Pancreas (tissue), 10 donors: ENCODE data around the gene POGLUT3. TPM values are rescaled to one million over a fixed set of nuclear protein-coding genes. Genes with fewer than 3 reads are reported as not detected.

ENCODE experiments used
- ATAC-seq, 4 donors: fragments of 200-7000 bp; cut with Tn5 transposase; one replicate each; pipeline versions ENCODE4 v1.8.0 to v1.9.1; 2020; ENCODE audit warnings: mild to moderate bottlenecking in 4 of 4, moderate library complexity in 4 of 4
- DNase-seq, 6 donors: peaks; one replicate each; pipeline ENCODE4 v3.0.0-alpha.2; 2020
- FAIRE-seq: peaks from 2 replicates; lab custom pipeline; 2012; peaks lifted over from hg19 to GRCh38; lab: Jason Lieb, UNC
- H3K27ac ChIP-seq, 4 donors: fragments of 200-600 bp; sonication (generic); 1 replicate in 3 of 4; 2 replicates in 1 of 4; pipeline versions ENCODE4 v1.5.0 to v1.8.0; 2020
- H3K27me3 ChIP-seq, 4 donors: fragments of 200-600 bp; one replicate each; pipeline ENCODE4 v1.8.0; 2021
- H3K36me3 ChIP-seq, 3 donors: fragments of 200-600 bp; sonication (generic) in 1 of 3; one replicate each; pipeline versions ENCODE4 v1.5.0 to v1.8.0; 2020 to 2021
- H3K4me1 ChIP-seq, 3 donors: fragments of 200-600 bp; one replicate each; pipeline ENCODE4 v1.8.0; 2021
- H3K4me3 ChIP-seq, 4 donors: fragments of 200-600 bp; sonication (generic) in 2 of 4; one replicate each; pipeline versions ENCODE4 v1.5.0 to v1.8.0; 2020 to 2021
- H3K9me3 ChIP-seq, 4 donors: fragments of 200-600 bp; one replicate each; pipeline ENCODE4 v1.8.0; 2021
- WGBS, 2 donors: extraction: QIAGEN DNeasy Blood & Tissue Kit; methylation state at CpG; one replicate each; pipeline ENCODE4 v1.1.7; 2013; 5-methylcytosine and 5-hydroxymethylcytosine counted together
- intact Hi-C, 3 donors: fragments of 100-400 bp; cut with DNase I; formaldehyde crosslinking; loops; one replicate each; pipeline versions ENCODE4 v1.11.1 to v1.14.2; 2022
- polyA plus RNA-seq, 2 donors: library from polyadenylated mRNA; stranded (reverse); fragments of 200-250 nt; gene quantifications; one replicate each; pipeline ENCODE4 v1.2.3, GENCODE V29; 2013
- total RNA-seq, 6 donors: library from RNA; stranded (reverse); fragmentation: NEBNext Ultra II Directional in 4 of 6; extraction: Animal tissue kit (Norgen Biotek cat#: 25700) in 4 of 6; gene quantifications; one replicate each; pipeline versions ENCODE4 v1.2.1 to v1.2.4, GENCODE V29; 2021 to 2023
- TF ChIP-seq, protein P1 (sequence below), 4 donors: fragments of 200-600 bp; sonication (generic) in 3 of 4; IDR thresholded peaks; one replicate each; pipeline versions ENCODE4 v1.5.0 to v1.8.0; 2021; ENCODE audit warnings: antibody characterized with exemption in 4 of 4
- donor health status: healthy with polysubstance abuse.
- donor health status: DM: no; HTN: no; CAD: no; lungs with moderate emphysema.
- donor health status: DM: no; HTN: no; CAD: no.
- donor health status: control.
- donor health status: control.
- donor health status: Bipolar disorder and iron deficiency.
- donor health status: DM: yes; HTN: yes; CAD: no.
- donor health status: DM: no; HTN: no; CAD: no.
- donor health status: DM: no; HTN: no; CAD: no.
- donor health status: DM: yes; HTN: yes; CAD: no.

Gene POGLUT3
- total and polyA plus RNA-seq, 8 donors, result 3.8 to 12.1 (median 7.5) TPM

DNA sequence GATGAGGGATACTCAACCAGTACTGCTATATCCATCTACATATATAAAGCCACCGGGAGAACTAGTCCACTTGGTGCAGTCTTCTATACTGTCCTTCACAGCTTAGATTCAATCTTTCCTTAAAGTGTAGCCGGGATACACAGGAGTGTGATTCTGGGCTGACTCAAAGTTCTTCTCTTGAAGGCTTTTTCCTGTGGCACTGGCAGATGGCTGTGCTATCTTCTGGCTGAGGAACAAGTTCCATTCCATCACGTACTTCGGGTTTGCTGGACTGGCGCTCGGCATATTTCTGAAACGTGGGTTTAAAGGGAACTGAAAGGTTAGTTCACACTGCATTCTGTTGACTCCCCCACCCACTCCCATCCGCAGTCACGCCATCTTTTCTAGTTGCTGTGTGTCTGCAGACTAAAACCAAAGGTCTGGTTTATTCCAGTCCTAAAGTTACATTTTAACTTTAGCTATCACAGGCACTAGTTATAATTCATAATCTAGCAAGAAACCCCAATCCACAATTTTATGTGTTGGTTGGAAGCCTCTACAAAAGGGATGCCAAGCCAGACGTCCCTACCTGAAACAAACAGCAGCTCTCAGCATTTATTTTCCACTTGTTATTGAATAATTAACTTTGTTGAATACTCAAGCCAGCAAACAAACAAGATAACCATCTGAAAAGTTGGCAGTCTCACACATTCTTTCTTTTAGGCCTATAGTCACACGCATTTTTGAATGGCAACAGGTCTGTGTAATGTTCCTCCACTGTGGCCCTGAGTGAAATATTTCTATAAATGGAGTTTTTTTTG, 23.3 kb downstream of the POGLUT3 start:
- peaks cover 0 to 8% (median 6%) of the 10 kb centered on the region in 3 donors for H3K4me1 ChIP-seq
- intact Hi-C loops, result no loop called here
- H3K36me3 ChIP-seq, result peaks cover 0 to 15% (median 0%) of the 10 kb centered on the region in 3 donors
- no peaks in the 10 kb centered on the region for H3K9me3 ChIP-seq
- peak overlapping the region in 3 of 4 donors; percentile 18 to 62 (median 41) for H3K27ac ChIP-seq
- DNase-seq (peak in 3 of 6 donors; percentile 11 to 39 (median 17)), ATAC-seq (peak; percentile 75 to 92 (median 82)), FAIRE-seq (no peak)
- WGBS, 2 donors, result 32 to 36% methylated on average over 11 of the region's 11 CpGs
- H3K27me3 ChIP-seq, result no peaks in the 10 kb centered on the region
- H3K4me3 ChIP-seq, result no peak overlapping the region
- TF ChIP-seq, protein P1, sequence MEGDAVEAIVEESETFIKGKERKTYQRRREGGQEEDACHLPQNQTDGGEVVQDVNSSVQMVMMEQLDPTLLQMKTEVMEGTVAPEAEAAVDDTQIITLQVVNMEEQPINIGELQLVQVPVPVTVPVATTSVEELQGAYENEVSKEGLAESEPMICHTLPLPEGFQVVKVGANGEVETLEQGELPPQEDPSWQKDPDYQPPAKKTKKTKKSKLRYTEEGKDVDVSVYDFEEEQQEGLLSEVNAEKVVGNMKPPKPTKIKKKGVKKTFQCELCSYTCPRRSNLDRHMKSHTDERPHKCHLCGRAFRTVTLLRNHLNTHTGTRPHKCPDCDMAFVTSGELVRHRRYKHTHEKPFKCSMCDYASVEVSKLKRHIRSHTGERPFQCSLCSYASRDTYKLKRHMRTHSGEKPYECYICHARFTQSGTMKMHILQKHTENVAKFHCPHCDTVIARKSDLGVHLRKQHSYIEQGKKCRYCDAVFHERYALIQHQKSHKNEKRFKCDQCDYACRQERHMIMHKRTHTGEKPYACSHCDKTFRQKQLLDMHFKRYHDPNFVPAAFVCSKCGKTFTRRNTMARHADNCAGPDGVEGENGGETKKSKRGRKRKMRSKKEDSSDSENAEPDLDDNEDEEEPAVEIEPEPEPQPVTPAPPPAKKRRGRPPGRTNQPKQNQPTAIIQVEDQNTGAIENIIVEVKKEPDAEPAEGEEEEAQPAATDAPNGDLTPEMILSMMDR (IDR thresholded peaks at IDR 0.05), result no peak

DNA sequence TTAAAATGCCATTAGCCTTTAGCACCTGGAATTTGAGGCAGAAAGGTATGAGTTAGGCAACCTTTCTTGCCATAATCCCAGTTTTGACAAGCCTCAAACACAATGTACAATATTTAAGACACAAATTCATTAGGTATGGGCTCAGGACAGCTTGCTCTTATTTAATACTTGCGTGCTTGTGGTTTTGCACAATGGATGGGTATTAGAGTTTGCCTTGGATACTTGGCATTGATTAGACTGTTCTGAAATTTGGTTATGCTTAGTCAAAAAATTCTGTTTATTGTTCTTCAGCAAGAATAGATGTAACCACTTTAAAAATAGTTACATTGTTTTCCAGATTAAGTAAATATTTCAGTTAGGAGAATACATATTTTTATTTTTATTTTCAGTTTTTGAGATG, 25.5 kb downstream of the POGLUT3 start:
- H3K9me3 ChIP-seq, result no peaks in the 10 kb centered on the region
- H3K27ac ChIP-seq, result no peak overlapping the region
- 98 to 100% methylated on average over 1 of the region's 1 CpG for WGBS, 2 donors
- ATAC-seq (no peak), FAIRE-seq (no peak), DNase-seq (no peak)
- no peaks in the 10 kb centered on the region for H3K27me3 ChIP-seq
- H3K4me3 ChIP-seq, result no peak overlapping the region
- H3K4me1 ChIP-seq, result peaks cover 5 to 14% (median 10%) of the 10 kb centered on the region in 3 donors
- intact Hi-C loops, result no loop called here
- H3K36me3 ChIP-seq, result peaks cover 0 to 7% (median 0%) of the 10 kb centered on the region in 3 donors
- TF ChIP-seq, protein P1 (IDR thresholded peaks at IDR 0.05), result no peak

DNA sequence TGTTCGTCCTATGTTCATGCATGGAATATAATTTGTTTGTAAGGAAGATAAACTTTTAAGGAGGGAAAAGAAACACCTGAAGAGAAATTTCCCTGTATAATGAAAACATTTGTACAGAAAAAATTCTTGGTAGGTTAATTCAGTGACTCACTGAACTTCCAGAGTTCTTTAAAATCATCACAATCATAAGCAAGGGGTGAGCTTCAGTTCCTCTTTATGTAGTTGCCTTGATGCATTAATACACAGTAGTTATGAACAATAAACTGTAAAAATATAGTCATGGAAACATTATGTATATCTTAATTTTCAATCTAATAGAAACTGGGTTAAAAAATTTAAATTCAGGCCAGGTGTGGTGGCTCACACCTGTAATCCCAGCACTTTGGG, 29.7 kb downstream of the POGLUT3 start:
- Histone ChIP-seq H3K9me3 (no peaks in the 10 kb centered on the region), H3K27me3 (no peaks in the 10 kb centered on the region), H3K27ac (peak overlapping the region in 3 of 4 donors; percentile 98 to 99 (median 99)), H3K36me3 (no peaks in the 10 kb centered on the region), H3K4me3 (peak overlapping the region in 1 of 4 donors; percentile 57), H3K4me1 (peaks cover 4 to 10% (median 5%) of the 10 kb centered on the region in 3 donors)
- intact Hi-C loops, result no loop called here
- DNase-seq (no peak), FAIRE-seq (no peak), ATAC-seq (no peak)
- TF ChIP-seq, protein P1 (IDR thresholded peaks at IDR 0.05), result no peak
- 16 to 18% methylated on average over 1 of the region's 1 CpG for WGBS, 2 donors

DNA sequence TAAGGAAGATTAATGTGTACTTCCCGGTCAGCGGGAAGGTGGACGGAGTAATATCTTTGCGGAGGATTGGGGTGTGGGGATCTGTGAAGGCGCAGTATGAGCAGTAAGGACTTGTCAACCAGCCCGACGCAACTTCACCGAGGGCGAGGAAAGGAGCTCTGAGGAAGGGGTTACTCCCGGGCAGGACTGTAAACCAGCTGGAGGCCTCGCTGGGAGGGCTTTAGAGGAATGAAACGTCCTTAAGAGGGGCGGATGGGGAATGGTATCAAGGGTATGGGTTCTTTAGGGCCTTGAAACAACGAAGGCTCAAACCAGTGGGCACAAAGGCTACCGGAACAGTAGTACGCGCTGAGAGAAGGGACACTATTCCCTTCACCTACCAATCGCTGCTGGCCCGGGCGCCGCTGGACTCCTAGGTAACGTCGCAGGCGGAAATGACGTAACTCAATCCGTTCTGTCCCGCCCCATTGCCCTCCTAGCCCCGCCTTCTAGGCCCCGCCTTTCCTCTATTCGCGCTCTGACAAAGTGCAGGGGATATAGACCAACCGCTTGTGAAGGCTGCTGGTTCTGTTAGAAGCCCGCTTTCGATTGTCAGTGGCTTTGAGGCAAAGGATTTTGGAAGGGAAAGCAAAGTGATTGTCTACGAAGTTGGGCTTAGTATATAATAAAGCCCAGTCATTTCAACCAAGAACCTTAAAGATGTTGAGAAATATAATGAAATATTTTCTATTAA, 30.9 kb downstream of the POGLUT3 start, which contains the start of gene C11orf65:
Gene C11orf65 (minus strand): TSS at position 439 of the 733 bp plus-strand sequence. CDS start 5,970 bp downstream, outside the sequence.
- Histone ChIP-seq H3K4me1 (peaks cover 4 to 10% (median 5%) of the 10 kb centered on the region in 3 donors), H3K27me3 (no peaks in the 10 kb centered on the region), H3K9me3 (no peaks in the 10 kb centered on the region), H3K27ac (peak within 1 kb of the TSS; percentile 96 to 99 (median 98)), H3K36me3 (no peaks in the 10 kb centered on the region), H3K4me3 (peak within 1 kb of the TSS; percentile 33 to 61 (median 49))
- peak; percentile 98 to 100 (median 99) for ATAC-seq
- TF ChIP-seq, protein P1 (IDR thresholded peaks at IDR 0.05), result no peak
- intact Hi-C loops, result no loop called here
- peak; percentile 97 for FAIRE-seq
- WGBS, 2 donors, result 0% methylated on average over 35 of the region's 35 CpGs
- DNase-seq, result peak; percentile 94 to 98 (median 96)
